HG03097 (cell line): ENCODE results near the gene HS1BP3.

Source experiments
- ATAC-seq: cut with Tn5 transposase; IDR thresholded peaks from one replicate; pipeline ENCODE4 v1.9.1; 2021; ENCODE audit not compliant: unreplicated experiment, low FRiP score

HS1BP3 gene

DNA sequence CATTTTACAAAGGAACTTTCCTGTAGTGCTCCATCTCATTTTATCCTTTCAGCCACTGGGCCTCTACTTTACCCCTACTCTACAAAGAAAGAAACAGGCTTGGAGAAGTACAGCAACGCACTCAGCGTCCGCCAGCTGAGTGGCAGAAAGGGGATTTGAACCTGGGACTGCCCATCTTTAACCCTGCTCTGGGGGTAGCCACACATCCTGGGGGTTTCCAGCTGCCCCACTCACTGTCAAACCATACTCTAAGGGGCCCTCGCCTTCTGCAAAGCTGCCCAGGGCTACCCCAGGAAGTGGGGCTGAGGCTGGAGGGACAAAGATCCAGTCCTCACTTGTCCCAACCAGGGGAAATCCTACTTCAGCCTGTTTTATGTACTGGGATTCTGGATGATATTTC, 17.9 kb downstream of the HS1BP3 start:
- ATAC-seq: no peak

DNA sequence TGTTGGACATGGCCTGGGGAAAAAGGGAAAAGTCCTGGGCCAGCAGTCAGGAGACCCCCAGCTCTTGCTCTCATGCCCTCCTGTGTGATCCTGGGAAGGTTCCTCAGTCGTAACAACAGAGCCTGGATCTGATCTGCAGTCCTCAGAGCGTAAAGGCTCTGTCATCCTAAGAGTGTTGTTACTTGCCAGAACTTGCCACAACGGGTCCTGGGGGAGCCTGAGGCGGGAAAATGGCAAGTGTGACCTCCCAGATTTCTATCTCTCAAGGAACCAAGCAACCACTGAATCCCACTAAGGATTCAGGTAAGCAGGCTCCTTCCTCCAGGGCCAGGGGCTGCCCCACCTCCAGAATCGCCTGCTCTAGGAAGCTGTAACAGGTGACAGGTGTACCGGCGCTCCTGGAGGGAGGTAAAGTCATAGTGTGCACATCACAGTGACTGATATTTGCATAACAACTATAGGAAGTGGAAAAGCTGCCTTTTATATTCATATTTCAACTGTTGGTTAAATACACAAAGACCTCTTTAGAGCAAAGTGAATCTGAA, 18.4 kb downstream of the HS1BP3 start:
- no peak for ATAC-seq

DNA sequence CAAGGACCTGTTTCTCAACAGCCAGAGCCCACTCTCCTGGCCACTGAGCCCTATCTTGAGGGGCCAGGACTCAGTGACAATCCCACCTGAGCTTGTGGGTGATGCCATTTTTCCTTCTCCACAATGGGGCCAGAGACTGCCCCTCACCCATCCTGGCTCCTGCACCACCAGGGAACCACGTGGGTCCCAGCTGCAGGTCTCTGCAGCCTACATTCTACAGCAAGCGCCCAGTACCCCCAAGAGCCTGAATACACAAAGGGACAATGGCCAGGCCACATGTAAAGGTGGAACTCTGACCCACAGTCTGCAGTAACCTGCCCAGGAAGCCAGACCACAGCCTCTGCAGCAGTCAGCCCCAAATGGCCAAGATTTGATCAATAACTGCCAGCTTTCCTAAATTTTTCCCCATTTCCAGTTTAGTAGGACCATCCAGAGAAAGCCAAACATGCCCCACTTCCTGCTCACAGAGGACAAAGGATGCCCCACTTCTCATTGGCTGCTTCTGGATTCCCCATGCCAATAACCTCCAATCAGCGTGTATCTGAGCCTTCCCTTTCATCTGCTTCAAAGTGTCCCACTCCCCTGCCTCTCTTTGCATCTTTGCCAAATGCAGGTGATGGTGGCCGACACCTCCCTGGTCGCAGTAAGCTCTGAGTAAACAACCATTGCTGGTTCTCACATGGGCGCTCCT, 19.1 kb downstream of the HS1BP3 start:
- ATAC-seq: no peak

DNA sequence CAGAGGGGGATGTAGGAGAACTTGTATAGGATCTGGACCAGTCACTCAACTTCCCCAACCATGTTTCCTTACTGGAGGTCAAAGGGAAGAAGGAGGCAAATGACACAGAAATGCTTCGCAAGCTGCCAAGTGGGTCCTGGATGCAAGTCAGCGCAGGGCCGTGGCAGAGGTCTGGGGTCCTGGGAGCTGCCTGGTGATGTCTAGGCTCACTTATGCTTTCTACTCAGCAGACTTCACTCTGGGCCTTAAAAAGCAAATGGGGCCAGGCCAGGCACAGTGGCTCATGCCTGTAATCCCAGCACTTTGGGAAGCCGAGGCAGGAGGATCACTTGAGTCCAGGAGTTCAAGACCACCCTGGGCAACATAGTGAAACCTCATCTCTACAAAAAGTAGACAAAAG, 19.9 kb downstream of the HS1BP3 start:
- ATAC-seq: no peak

DNA sequence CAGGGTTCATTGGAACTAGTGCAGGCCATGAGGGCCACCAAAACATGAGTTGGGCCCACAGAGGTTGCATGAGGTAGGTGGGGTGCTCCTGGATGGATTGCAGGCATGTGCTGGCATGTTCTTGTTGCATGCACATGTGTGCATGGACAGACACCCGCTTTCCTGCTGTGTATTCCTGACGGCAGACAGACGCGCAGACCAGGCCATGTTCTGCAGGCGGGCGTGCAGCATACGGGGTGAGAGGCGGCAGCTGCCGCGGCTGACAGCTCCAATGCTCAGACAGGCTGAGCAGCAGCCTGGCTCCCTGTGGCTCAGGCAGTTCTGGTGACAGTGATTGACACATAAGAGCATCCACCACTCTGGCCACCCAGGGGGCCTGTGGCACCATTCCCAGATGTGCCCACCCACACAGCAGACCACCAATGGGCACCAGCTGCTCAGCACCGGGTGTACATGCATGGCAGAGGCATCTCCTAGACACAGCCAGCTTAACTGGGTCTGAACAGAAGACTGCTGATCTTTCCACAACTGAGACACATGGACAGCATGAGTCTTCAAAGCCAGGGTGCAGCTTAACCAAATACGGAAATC, 21.2 kb downstream of the HS1BP3 start:
- ATAC-seq: no peak

DNA sequence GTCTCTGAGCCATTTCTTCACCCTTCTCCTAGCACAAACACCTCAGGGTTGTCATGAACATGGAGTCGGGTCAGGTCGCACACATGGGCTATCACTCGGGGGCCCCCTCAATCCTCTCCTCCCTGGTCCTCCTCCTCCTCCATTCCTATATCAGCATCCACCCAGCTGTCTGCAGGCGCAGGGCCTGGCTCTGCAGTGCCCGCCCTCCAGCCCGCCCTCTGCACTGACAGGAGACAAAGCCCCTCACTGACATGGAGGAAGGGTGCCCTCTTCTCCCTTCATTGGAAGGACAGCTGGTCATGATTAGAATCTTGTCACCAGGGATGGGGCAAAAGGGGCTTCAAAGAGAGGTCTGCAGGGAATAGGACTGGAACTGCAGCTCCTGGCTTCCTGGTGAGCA, 21.7 kb downstream of the HS1BP3 start:
- ATAC-seq: no peak

DNA sequence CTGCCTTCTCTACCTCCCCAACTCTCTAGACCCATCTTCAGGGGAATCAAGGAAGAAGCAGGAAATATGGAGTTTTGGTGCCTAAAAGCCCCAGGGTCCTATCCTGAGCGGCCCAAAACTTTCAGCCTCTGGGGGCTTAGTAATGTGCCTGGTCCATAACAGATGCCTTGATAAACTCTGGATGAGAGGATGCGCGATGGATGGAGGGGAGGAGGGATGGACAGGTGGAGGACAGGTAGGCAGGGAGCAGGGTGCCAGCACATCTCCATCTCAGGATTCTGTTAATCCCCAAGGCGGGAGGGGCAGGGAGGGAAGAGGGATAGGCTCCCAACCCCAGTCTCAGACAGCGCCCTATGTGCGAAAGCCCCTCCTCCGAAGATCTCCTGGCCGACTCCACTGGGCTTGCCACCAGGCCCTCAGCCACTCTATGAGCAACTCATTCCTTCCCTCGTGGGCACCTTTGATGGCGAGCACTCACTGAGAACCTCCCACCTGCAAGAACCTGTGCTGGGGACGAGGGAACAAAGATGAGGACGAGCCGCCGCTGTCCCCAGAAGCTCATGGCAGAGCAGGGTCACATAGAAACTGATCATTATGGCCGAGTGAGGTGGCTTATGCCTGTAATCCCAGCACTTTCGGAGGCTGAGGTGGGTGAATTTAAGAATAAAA, 23.1 kb downstream of the HS1BP3 start:
- ATAC-seq: no peak

DNA sequence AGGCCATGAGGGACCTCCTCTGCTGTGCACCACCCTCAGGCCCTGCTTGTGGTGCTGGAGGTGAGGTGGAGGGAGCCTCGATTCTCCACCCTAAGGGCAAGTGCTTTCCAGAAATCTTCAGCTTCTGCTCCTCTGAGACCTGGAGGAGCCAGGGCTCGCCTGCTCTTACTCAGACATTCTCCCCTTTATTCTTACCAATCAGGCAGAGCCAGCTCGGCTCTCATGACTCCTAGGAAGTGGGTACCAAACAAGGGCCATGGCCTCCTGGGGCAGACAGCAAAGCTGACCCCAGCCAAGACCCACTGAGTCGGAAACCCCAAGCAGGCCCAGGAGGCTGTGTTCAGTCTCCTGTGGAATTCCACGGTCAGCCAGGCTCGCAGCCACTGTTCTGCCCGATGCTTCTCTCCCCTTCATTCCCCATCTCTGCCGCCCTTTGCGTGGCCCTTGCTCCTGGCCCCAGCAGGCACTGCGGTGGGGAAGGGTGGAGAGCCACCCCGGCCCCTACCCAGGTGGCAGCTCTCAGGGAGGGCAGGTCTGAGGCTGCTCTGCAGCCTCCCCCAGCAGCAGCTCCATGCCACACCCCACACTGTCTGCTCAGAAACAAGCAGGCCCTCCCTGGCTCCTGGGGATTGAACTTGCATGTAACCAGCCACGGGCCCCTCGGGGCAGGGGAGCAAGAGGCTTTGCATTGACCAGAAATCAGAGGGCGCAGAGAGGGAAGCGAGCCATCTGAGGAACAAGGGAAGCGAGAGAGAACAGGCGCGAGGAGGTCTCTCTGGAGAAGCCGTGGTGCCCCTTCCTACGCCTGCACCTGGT, 24.0 kb downstream of the HS1BP3 start:
- no peak for ATAC-seq

DNA sequence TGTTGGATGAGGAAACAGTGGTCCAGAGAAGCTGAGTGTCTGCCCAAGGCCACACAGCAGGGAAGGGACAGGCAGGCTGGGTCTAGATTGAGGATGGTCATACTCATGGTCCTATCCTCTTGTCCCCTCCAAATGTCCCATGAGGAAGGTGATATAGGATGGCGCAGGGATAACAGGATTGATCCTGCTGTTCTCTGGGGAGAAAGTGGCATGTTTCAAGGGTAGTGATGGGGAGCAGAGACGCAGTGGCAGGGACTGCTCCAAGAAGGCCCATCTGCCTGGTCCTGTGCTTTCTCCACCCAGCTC, 24.6 kb downstream of the HS1BP3 start:
- ATAC-seq: no peak

DNA sequence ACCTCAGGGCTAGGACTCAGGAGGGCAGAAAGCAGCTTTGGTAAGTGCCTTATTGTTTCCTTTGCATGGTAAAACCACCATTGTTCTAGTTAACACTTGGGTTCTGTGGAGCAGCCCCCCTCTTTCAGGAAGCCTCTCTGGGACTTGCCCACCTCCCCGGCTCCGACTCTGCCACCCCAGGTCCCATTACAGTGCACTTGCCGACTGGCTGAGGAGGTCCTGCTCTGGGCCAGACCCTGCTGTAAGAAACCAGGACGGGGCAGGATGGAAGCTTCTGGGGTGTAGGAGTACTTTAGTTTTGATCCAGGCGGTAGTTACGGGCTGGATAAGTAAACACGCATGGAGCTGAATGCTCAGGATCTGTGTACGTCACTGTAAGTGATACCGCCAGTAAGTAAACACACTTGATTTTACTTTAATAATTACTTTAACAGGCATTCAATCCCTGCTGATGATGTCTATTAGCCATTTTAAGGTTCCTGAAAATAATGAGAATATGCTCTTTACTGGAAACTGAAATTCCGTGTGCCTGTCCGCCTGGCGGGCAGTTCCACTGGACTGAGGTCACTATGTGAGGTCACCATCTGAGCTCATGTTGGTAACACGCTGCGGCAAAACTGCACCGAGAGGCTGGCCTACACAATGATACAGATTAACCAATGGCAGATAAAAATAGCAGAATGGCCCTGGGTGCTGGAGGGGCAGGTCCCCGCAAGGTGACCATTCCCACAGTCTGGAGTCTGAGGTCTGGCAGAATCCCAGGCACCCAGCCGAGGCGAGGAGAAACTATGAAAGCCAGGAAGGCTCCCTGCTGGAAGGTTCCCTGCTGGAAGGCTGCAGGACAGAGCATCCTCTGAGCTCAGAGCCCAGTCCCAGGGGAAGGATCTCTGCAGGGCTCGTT, 25.2 kb downstream of the HS1BP3 start:
- no peak for ATAC-seq

DNA sequence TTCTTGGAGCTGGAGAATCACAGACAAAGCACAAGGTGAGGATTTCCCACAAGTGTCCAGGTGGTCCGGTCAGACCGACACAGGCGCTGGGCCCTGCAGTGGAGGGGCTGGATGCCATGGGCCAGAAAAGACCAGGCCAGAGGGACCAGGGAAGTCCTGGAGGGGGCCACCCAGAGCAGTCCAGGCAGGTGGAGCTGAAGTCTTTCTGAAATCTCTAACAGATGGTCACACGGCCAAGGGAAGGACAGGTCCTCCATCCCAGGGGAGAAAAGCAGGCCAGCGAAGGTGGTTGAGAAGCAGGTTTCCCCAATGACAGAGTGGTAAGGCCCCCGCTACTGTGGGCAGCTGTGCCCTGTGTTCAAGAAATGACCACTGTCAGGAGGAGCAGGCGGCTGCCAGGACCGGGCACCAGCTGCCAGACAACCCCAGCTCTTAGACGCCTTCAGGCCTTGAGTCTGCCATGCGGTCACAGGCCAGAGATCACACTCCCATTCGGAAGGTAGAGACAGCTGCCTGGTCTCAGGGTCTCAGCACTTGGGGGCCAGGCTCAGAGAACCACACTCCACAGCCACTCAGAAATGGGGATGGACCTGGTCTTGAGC, 25.9 kb downstream of the HS1BP3 start:
- ATAC-seq: no peak

DNA sequence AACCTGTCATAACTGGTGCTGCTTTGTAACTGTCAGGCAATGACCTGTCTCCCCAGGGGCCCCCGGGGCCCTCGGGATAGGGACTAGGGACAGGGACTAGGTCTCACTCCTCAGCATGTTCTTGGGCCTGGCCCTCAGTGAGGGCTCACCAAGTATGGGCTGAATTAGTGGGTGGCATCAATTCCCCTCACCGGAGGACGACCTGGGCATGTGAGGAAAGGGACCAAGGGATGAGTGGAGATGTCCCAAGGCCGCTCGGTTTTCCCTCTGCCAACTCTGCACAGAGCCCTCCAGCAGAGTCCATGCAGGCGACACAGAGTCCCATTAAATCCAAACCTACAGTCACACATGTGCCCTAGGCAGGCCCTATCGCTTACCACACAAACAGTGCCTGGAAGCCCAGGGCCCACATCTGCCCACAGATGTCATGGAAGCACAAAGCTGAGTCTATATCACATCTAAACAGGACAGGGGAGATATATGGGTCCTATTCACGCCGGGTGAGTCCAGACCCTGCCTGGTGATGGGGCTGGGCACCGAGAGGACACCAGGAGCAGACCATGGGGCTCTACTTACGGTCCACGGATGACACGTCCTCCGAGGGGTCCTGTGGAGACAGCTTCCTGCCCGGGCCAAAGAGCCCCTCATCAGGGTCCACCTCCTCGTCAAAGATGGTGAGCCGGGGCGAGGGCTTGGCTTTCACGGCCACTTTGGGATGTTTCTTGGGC, 26.6 kb downstream of the HS1BP3 start:
- ATAC-seq: no peak

DNA sequence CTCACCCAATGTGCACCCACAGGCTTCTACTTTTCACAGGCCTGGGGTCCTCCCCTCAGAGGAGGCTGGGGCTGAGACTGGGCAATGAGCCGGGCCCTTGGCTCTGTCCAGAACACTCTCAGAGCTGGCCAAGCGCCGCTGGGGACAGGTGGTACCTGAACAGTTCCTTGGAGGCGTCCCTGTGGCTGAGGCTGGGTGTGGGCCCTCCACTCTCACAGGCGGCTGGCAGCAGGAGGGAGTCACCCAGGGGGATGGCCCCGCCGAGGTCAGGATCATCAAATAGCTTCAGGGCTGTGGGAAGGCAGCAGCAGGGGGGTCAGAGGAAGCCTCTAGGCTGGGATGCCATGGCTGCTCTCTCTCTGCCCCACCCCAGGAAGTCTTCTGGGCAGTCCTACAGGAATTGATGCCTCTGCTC, 27.1 kb downstream of the HS1BP3 start:
- ATAC-seq: no peak

DNA sequence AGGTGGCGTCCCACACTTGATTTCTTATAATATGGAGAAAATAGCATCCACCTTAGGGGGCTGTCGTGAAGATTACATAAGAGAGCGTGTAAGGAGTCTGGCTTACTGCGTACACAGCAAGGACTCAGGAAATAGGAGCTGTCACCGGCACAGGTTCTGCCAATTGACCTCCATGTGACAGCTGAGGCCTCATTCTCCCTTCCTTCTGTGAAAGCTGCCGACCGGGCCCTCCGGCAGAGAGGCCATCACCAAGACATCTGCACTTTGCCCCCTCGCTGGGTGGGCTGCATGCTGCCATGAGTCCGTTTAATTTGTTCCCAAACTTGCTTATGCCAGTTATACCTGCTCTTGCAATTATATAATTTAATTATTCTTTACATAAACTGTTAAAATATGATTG, 27.7 kb downstream of the HS1BP3 start:
- no peak for ATAC-seq

DNA sequence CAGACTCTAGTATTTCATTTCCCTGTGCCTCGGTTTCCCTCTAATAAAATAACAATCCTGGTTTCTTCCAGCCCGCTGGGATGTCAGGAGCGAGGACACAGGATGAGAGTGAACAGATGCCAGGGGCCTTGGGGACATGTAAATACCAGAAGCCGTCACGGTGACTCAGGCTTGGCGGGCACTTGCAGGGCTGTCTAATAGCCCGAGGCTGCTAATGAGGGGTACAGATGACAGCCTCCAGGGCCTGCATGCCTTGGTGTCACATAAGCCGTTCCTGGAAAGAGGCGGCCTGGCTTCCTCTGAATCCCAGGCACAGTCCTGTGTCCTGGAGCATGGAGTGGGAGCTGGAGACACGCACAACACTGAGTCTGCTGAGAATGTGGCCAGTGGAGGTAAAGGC, 28.2 kb downstream of the HS1BP3 start:
- ATAC-seq: no peak

DNA sequence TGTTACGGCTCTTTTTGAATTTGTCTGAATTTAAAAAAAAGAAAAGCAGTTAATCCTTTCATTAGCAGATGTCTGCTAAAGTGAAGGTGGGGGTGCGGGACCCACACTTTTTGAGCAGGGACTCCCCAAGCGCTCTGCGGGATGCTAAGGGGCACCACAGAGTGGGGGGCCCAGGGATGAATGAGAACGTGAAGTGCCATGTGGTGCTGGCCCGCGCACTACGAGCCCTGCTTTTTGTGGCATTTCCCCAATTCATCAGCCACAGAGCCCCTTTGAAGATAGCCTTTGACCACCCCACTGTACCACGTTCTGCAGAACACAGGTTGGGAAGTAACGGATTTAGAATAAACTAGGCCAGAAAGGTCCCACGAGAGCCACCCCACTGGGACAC, 28.6 kb downstream of the HS1BP3 start:
- ATAC-seq: no peak

DNA sequence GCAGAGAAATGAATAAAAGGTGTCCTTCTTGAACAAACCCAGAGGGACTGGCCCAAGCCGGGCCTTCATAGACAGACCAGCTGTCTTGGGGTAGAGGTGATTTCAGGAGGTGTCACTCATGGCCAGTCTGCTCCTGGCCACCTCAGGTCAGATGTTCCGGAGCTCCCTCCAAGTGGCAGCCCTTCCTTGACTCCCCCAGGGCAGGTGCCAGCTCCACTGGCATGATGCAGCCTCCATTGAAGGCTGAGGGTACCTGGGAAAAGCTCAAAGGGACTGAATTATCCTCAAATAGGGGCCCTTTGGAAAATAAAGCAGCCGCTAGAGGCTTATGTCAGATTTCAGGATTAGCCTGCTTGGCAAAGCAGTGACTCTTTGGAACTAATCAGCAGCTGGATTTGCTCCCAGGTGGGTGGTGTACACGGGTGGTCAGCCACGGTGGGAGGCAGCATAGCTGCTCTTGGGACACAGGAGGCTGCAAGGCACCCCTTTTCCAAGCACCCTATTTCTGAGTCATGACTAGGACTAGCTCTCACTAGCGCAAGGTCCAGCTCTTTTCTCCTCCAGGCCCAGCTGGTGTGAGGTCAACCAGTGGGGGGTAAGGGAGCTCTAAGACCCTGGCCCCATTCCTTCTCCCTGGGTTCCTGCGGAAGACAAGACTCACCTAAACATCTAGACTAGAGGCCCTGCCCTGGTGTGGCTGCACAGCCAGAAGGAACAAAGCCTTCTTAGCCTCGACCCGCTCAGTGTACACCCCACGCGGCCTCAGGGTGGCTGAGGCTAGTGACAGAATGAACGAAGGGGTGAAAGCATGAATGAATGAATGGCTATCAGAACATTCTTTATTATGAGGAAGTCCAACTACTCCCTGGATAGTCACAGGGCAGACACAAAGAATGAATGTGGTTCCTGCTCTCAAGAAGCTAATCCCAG, 29.3 kb downstream of the HS1BP3 start:
- ATAC-seq: no peak

DNA sequence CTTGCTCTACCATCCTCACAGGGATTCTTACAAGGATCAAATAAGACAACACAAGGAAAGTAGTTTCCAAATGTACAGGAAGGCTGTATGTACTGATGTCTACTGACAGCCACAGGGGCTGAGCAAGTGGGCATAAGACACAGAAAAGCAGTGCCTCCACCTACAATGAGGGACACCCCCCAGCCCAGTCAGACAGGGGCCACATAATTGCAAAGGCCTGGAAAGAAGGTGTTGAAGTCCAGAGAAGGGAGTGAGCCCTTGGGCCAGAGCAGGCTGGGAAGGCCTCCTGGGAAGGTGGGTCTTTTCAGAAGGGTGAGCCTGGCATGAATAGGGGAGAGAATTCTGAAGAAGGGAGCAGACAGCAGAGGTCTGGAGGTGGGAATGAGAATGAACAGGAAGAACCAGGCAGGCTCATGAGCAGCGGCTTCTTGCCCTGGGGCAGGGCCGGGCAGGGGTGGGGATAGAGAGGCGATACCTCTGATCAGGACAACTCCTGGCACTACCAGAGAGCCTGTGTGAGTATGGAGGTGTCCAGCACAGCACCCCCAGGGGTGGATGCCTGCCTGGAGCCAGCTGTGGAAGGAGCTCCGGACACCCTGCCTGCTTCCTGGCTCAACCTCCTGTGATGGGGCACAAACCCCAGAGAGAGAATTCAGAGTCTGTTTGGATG, 30.1 kb downstream of the HS1BP3 start:
- no peak for ATAC-seq
